SK-N-MC (cell line): ENCODE results near the gene CREB3.

Experiments
- EZH2 ChIP-seq: fragments of 200-600 bp; sonication (generic); IDR thresholded peaks from one replicate; pipeline ENCODE4 v1.6.1; 2017; ENCODE audit warnings: antibody characterized with exemption
- FOXP2 ChIP-seq: optimal IDR thresholded peaks from 2 replicates; pipeline ENCODE3; 2011; ENCODE audit warnings: mild to moderate bottlenecking, moderate library complexity; ENCODE audit not compliant: insufficient read depth; ENCODE audit errors: extremely low read length, control extremely low read depth
- POLR2AphosphoS5 ChIP-seq: IDR thresholded peaks from 2 replicates; pipeline ENCODE4 v1.6.1; 2012; ENCODE audit warnings: mild to moderate bottlenecking, low read depth, low read length, borderline replicate concordance

DNA sequence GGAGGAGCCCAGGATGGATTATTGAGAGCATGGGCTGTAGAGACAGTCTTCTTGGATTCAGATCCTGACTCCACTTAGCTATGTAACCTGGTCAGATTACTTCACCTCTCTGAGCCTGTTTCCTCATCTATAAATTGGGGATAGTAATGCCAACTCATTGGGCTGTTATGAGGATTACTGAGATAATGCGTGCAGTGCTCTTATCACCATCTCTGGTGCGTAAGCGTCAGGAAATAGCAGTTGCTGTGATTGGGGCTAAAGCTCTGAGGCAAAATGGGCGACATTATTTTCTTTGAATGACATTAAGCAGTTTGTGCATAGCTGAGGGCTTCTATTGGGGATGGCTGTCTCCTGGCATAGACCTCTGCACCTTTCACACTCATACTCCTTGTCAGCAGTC lies 22.6 kb downstream of the CREB3 start:
- no peak for TF ChIP-seq EZH2
- no peak for TF ChIP-seq POLR2AphosphoS5
- no peak for TF ChIP-seq FOXP2
